Hepatic stellate cell (primary cell): ENCODE results near the gene ASXL2.
"Not testable (repeated sequence)": the region's sequence is repeated elsewhere in the genome, so short reads cannot be mapped to it uniquely, and the experiment has no call there.

Experiments used
- DNase-seq: peaks from one replicate; pipeline ENCODE4 v3.0.0; 2011; ENCODE audit warnings: low spot score

ASXL2 gene

GRCh38 chr2:25832897-25833296, 45.4 kb downstream of the ASXL2 start:
- no peak for DNase-seq

GRCh38 chr2:25831746-25832449, 46.4 kb downstream of the ASXL2 start:
- DNase-seq = no peak

DNA sequence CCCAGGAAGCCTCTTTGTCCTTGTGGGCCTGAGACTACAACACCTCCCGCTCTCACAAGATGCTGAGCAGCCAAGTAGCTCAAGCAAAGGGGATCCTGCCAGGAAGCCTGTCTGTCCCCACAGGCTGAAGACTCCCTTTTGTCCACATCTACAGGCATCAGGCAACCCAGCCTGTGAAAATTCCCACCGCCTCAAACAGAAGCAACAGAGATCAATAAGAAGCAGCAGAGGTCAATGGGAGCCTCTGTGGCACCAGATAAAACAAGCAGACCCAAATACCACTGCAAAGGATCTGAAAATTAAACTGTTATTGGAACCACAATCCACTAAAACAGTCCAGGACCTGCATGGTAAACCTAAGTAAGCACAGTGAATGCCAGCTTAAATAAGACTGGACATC, 48.5 kb downstream of the ASXL2 start:
- DNase-seq = no peak

GRCh38 chr2:25829377-25829704, 48.9 kb downstream of the ASXL2 start:
- no peak for DNase-seq

DNA sequence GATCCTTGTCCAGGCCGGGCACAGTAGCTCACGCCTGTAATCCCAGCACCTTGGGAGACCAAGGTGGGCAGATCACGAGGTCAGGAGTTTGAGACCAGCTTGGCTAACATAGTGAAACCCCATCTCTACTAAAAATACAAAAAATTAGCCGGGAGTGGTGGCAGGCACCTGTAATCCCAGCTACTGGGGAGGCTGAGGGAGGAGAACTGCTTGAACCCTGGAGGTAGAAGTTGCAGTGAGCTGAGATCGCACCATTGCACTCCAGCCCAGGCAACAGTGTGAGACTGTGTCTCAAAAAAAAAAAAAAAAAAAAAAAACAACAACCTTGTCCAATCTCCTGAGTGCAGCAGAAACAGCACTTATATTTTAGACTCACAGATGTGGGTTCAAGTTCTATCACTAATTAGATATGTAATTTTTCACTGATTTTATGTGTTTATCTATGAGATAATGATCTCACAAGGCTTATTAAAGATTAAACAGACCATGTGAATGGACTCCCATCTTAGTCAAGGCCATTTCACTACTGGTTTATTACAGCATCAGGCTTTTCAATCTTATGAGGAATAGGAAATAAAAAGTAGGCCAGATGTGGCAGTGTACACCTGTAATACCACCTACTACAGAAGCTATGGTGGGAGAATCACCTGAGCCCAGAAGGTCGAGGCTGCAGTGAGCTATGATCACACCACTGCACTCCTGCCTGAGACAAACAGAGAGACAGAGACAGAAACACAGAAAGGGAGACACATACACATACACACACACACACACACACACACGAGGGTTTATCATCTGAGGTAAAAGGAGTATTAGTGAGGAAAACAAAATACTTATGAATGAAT, 49.5 kb downstream of the ASXL2 start:
- DNase-seq = not testable (repeated sequence)

GRCh38 chr2:25825238-25825637, 53.0 kb downstream of the ASXL2 start:
- no peak for DNase-seq

DNA sequence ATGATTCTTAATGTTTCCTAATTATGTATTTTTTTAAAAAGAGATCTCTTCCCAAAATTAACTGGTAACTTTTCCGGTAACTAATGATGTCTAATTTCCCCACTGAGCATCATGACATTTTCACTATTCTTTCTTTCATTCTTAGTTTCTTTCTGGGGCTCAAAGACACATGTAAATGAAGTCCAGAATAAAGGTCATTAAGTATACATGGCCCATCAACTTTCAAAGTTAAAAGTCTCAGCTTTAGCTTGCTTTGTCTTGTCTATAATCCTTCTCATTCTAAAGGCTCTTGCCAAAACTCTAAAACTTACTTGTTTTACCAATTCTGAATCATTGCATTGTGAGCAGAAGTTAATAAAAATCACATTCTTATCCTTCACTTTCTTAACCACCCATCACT, 53.6 kb downstream of the ASXL2 start:
- no peak for DNase-seq

- no peak for DNase-seq
Measured at GRCh38 chr2:25824216-25824615, 54.1 kb downstream of the ASXL2 start.

- no peak for DNase-seq
Measured at GRCh38 chr2:25822190-25823117, 55.8 kb downstream of the ASXL2 start.

DNA sequence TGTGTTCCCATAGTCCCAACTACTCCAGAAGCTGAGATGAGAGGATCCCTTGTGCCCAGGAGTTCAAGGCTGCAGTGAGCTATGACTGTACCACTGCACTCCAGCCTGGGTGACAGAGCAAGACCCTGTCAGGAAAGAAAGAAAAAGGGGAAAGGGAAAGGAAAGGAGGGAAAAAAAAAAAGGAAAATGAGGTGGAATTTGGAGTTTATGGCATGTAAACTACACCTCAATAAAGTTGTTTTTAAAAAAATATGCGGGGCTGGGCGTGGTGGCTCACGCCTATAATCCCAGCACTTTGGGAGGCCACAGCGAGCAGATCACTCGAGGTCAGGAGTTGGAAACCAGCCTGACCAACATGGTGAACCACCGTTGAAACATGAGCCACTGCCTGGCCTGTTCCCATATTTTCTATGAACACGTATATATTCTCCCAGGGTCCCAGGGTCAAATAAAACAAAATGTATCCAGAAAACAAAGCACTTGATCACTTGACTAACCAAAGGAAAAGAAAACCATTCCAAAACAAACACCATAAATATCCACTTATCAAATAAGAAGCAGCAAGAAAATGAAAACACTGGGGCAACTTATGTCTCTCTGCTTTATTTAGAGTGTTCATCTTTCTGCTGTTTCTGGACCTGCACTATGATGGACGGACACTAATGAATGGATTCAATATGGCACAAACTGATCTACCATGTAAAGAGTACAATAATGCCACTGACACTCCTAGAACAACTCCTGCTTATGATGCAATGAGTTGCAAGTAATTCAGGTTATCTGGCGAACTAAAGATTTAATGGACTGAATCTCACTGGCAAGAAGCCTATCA, 56.8 kb downstream of the ASXL2 start:
- no peak for DNase-seq

- DNase-seq = no peak
Measured at GRCh38 chr2:25819597-25820039, 58.7 kb downstream of the ASXL2 start.

DNA sequence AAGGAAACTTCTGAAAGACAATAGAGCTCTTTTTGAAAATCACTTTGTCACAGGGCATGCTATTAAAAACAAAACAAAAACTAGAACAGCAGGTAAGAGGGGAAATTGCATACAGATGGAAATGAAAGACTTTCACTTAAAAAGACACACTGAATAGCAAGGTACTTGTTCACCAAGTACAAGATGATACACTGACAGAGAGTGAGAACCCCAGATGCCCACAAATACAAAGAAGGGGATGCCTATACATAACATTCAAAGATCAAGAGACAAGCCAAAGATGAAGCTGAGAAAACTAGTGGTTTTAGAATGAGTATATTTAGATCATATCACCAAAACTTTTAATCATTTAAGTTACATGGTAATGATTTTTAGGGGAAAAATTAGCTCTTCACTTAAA, 60.7 kb downstream of the ASXL2 start:
- no peak for DNase-seq

DNA sequence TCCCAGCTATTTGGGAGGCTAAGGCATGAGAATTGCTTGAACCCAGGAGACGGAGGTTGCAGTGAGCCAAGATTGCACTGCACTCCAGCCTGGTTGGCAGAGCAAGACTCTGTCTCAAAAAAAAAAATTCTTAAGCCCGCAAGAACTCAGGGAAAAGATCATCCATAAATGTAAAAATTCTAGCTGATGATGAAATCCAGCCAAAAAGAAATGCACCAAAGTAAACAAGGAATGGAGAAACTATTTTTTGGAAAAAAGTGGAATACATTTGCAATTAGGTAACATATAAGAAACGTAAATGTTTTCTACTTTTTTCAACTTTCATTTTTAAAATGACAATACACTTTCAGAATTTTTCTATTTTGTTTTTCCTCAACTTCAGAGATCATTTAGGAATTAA, 61.3 kb downstream of the ASXL2 start:
- no peak for DNase-seq

DNA sequence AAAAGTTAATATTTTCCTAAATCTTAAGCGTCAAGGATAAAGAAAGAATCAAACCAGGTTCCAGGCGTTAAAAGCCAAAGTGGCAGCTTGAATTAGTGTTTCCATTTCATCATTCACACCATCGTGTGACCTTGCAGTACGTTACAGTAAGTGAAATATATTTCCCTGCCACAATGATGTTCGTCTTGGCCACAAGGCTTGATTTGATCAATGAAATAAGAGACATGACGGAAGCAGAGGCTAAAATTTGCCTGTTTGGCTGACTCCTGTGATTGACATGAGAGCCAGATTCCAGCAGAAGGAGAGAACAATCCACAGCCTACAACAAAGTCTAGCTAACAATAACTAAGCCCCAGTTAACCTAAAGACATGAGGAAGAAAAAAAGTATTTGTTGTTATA, 62.0 kb downstream of the ASXL2 start:
- DNase-seq = no peak

GRCh38 chr2:25814681-25815080, 63.6 kb downstream of the ASXL2 start:
- DNase-seq = no peak

DNA sequence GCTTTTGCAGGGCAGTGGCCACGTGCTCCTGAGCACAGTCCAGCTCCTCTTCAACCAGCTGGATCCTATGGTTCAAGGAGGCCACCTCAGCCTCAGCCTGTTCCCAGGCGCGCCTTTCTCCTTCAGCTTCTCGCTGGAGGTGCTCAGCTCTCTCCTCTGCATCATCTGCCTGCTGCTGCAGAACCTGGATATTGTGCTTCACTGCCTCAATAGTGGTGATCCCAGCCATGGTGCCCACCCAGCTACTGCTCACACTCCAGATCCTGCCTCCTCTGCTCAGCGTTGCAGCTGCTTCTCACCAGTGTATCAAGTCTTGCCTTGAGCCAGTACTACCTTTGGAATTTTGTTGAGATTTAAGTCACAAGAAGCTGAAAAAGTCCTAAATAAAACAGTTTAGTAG, 67.9 kb downstream of the ASXL2 start:
- no peak for DNase-seq

DNA sequence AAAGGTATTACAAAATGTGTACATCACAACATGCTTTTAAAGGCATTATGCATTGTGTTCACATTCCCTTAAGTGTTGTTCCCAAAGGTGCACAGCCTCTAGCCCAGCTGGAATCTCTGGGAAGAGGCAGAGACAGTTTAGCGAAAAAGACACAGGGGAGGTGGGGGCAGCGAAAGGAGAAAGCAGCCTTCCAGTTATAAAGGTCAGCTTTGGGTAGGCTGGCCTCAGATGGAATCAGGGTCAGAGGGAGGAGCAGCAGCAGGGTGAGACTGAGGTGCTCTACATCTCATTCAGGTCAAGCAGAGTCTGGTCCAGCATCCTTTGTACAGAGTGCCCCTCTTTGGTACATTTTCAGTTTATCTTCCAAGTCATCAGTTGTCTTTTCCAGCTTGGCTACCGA, 68.6 kb downstream of the ASXL2 start:
- no peak for DNase-seq

DNA sequence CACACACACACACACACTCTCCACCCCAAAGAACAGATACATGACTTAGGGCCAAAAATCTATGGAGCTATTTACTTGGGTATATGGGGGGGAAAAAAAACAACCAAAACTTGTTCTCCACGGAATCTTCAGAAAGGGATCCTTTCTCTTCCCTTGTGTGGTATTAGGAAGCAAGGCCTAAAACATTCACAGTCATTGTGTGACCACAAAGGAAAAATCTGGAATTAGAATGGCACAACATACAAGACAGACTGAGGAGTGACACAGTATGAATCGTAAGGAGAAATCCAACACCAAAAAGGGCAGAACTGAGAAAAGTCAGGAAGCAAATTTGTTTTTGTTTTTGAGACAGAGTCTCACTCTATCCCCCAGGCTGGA, 70.3 kb downstream of the ASXL2 start:
- peak; percentile 9 for DNase-seq

DNA sequence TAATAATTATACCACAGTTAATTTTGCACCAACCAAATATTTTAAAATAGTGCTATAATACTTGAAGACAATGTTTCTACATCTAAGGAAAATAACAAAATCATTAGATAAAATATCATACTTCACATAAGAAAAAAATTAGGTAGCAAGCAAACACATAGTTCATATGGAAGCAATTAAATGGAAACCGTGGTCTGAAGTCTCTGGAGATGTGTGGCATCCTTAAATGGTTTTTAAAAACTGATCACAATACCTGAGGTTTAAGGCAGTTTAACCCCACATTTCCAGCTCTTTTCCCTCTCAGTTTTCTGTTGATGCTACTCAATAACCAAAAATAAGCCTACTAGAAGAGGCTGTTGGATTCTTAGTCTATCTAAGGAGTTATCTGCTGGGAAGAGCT, 71.3 kb downstream of the ASXL2 start:
- no peak for DNase-seq

- no peak for DNase-seq
Measured at GRCh38 chr2:25805987-25806386, 72.3 kb downstream of the ASXL2 start.

GRCh38 chr2:25804338-25804737, 73.9 kb downstream of the ASXL2 start:
- DNase-seq = no peak

DNA sequence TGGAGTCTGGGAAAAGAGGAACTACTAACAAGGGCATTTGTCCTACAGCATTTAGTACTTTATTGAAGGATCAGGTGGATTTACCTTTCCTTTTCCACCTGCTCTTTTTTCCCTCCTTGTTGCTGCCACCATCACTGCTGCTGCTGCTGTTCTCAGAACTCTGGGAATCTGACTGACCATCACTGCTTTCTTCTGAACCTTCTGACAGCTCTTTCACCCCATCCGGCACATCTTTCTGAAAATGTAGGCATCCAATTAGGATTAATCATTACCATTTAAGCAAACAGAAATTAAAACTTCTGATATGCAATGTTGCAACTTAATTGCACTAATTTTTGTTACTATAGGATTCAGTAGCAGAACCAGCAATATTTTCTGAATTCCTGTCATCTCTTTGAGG, 79.0 kb downstream of the ASXL2 start:
- DNase-seq = no peak
